Measurements from ENCODE around the gene PTPRB.
A peak's percentile ranks its signal among the peaks of the same experiment; 100 is the strongest.

PTPRB gene

DNA sequence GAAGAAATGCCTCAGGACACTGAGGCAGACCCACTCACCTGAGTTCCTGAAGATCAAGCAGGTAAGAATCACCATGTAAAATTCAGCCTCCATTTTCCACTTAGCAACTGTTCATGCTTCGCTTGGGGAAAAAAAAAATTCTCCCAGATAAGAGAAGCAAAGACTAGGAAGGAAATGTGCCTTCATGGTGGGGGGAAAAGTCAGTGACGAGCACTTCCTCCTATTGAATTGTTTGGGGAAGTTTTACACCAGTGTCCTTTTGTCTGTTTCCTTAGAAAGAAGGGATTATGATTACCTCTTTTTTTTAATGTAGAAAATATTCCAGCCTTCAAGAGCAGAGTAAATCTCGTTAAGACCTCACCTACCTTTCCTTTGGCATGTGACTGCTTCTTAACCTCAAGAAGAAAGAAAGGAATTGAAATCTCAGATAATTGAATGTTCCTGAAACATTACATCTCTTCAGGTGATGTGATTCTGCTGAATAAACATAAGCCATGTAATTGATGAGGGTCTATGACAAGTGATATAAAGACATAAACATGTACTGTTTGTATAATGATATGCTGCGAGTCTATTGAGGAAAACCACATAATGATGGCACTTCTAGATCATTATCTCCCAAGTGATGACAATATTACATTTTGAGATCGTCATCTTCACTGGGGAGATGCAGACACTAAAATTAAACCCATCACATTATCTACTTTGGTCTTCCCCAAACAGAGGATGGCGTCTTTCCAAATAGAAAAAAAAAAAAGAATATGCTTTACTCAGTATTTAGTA lies at the start of gene PTPRB:
Gene PTPRB (minus strand): TSS at position 127 of the 783 bp plus-strand sequence. CDS start 34 bp downstream, at position 93.
- TF ChIP-seq, protein P1, sequence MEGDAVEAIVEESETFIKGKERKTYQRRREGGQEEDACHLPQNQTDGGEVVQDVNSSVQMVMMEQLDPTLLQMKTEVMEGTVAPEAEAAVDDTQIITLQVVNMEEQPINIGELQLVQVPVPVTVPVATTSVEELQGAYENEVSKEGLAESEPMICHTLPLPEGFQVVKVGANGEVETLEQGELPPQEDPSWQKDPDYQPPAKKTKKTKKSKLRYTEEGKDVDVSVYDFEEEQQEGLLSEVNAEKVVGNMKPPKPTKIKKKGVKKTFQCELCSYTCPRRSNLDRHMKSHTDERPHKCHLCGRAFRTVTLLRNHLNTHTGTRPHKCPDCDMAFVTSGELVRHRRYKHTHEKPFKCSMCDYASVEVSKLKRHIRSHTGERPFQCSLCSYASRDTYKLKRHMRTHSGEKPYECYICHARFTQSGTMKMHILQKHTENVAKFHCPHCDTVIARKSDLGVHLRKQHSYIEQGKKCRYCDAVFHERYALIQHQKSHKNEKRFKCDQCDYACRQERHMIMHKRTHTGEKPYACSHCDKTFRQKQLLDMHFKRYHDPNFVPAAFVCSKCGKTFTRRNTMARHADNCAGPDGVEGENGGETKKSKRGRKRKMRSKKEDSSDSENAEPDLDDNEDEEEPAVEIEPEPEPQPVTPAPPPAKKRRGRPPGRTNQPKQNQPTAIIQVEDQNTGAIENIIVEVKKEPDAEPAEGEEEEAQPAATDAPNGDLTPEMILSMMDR (conservative IDR thresholded peaks at IDR 0.05) = no peak
- H3K27ac ChIP-seq = peak within 1 kb of the TSS; percentile 5; the same call in 1 of the 2 replicates

DNA sequence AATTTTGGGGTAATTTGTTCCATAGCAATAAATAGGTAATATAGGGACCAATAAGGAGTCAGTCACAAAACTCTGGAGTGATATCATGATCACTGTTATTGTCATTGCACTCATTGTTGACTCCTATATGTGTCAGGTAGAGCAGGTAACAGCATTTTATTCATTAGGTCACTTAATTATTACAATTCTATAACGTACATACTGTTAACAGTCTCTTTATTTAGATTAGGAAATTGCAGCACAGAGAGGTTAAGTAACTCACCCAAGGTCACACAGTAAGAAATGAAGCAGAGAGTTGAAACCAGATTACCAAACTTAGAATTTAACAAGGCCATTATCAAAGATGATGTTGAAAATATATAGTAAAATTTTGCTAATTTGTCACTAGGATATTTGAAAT lies 49.7 kb upstream of the PTPRB start:
- no peak overlapping the region for H3K27ac ChIP-seq
- TF ChIP-seq, protein P1 (conservative IDR thresholded peaks at IDR 0.05) = no peak

DNA sequence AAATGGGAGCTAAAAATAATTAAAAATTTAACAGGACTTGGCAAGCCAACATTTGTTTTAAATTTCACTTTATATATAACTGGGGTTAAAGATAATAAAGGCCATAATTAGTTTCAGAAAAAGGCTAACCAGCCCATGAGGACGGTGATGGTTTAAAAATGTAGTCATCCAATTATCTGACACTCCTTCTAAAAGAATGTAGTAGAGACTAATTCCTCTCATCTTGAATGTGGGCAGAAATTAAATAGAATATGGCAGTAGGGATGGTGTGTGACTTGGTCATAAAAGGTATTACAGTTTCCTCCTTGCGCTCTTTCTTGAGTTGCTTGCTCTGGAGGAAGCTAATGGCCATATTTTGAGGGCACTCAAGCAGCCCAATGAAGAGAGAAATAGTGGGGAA lies 49.1 kb upstream of the PTPRB start:
- TF ChIP-seq, protein P1 (conservative IDR thresholded peaks at IDR 0.05) = no peak
- H3K27ac ChIP-seq = no peak overlapping the region

DNA sequence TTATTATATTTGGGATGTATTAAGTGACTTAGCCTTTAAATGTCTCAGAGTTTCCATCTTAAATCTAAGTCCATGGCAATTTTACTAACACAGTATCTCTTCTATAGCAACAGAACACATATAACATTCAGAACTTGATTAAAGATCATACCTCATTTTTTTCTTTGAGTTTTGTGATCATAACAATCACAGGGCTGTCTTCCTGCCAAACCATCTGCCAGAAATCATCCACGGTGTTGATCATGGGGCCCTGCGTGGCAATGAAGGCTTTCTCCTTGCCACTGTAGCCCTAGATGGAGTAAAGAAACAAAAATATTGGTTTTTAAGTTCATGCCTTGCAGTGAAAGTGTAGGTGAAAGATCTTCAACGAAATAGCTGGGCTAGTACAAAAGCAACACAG lies 46.7 kb upstream of the PTPRB start:
- TF ChIP-seq, protein P1 (conservative IDR thresholded peaks at IDR 0.05) = no peak
- no peak overlapping the region for H3K27ac ChIP-seq

DNA sequence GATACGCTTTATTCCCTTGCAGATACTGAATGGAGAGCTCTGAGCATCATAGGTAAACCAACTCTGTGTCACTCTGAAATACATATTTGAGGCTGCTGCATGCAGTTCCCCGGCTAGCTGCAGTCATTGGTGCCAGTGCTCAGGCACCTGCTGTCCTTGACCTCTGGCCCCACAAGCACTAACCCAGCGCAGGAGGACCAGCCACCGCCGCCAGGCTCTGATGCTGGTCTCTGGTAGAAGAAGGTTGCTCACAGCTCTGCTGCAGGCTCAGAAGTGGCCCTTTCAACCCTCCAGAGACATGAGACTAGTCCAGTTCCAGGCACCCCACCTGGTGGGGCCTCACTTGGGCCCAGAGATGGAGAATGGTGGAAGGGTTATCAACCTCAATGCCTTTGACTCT lies 34.5 kb upstream of the PTPRB start:
- TF ChIP-seq, protein P1 (conservative IDR thresholded peaks at IDR 0.05) = no peak
- no peak overlapping the region for H3K27ac ChIP-seq

DNA sequence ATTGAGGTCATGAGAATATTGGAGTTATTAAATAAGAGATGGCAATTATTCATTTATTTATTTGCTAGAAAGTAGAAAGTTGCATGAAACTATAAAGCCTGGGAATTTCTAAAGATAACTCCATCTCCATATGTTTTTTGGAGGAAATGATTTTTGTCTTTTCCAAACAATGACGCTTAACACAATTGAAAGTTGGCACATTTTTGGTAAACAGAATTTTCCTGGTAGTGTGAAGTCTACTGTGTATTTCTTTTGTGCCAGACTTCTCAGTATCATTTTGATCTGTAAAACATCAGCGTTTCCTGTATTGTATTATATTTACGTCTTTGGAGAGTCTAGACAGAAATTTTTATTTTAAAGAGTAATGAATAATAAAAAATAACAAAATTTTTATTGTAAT lies 33.7 kb upstream of the PTPRB start:
- H3K27ac ChIP-seq = no peak overlapping the region
- TF ChIP-seq, protein P1 (conservative IDR thresholded peaks at IDR 0.05) = no peak

DNA sequence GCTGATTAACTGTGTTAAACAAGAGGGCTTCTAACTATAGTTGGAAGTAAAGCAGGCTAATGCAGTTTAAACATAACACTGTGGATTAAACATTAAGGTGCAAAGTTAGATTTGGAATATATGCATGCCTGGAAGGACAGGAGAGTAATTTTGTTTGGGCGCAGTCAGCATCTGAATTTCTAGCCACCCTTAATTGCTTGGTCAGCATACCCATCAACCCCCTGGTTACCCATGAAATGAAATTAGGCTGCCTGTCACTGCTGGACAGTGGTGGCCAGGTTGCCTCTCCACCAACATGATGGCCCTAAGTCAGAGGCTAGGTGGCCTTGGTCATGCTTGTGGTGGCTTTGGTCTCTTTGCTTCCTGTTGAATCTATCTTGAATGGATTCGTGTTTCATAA lies 30.0 kb upstream of the PTPRB start:
- TF ChIP-seq, protein P1 (conservative IDR thresholded peaks at IDR 0.05) = no peak
- no peak overlapping the region for H3K27ac ChIP-seq
